Lung (tissue), 12 donors: ENCODE data around the gene RBMS2. TPM values are rescaled to one million over a fixed set of nuclear protein-coding genes. Genes with fewer than 3 reads are reported as not detected.

Experiments
- ATAC-seq: fragments of 200-7000 bp; cut with Tn5 transposase; one replicate; pipeline ENCODE4 v1.9.1; 2020; ENCODE audit warnings: moderate number of reproducible peaks; ENCODE audit not compliant: insufficient read depth, low FRiP score
- DNase-seq, 3 donors: peaks; one replicate each; pipeline ENCODE4 v3.0.0-alpha.2; 2013 to 2017
- H3K27ac ChIP-seq, 2 donors: one replicate each; pipeline ENCODE4 v1.5.1; 2013; ENCODE audit warnings: mild to moderate bottlenecking in 2 of 2, moderate library complexity in 2 of 2, control low read depth in 1 of 2, inconsistent platforms in 1 of 2, low read depth in 1 of 2, low read length in 1 of 2
- H3K27me3 ChIP-seq, 3 donors: one replicate each; pipeline ENCODE4 v1.5.1; 2013; ENCODE audit warnings: low read length in 2 of 3; ENCODE audit not compliant: control insufficient read depth in 3 of 3, insufficient read depth in 3 of 3
- H3K36me3 ChIP-seq, 4 donors: one replicate each; pipeline ENCODE4 v1.5.1; 2013; ENCODE audit warnings: low read length in 4 of 4, mild to moderate bottlenecking in 1 of 4, moderate library complexity in 1 of 4; ENCODE audit not compliant: control insufficient read depth in 4 of 4, insufficient read depth in 4 of 4
- H3K4me1 ChIP-seq, 5 donors: one replicate each; pipeline ENCODE4 v1.5.1; 2013; ENCODE audit warnings: low read length in 5 of 5, mild to moderate bottlenecking in 2 of 5, moderate library complexity in 1 of 5; ENCODE audit not compliant: control insufficient read depth in 5 of 5, insufficient read depth in 5 of 5
- H3K4me3 ChIP-seq: one replicate; pipeline ENCODE4 v1.5.1; 2013; ENCODE audit warnings: mild to moderate bottlenecking, control low read depth, moderate library complexity
- H3K9ac ChIP-seq, 2 donors: one replicate each; pipeline ENCODE4 v1.5.1; 2013; ENCODE audit warnings: low read length in 2 of 2, control low read depth in 1 of 2; ENCODE audit not compliant: insufficient read depth in 1 of 2
- H3K9me3 ChIP-seq, 4 donors: one replicate each; pipeline ENCODE4 v1.5.1; 2013; ENCODE audit warnings: low read length in 3 of 4, mild to moderate bottlenecking in 1 of 4, moderate library complexity in 1 of 4; ENCODE audit not compliant: control insufficient read depth in 4 of 4, insufficient read depth in 3 of 4
- CTCF ChIP-seq: IDR thresholded peaks from 2 replicates; pipeline ENCODE4 v1.5.1; 2012; ENCODE audit warnings: mild to moderate bottlenecking; ENCODE audit errors: control extremely low read depth, extremely low read depth
- WGBS, 2 donors: extraction: QIAGEN DNeasy Blood & Tissue Kit; methylation state at CpG; one replicate each; pipeline ENCODE4 v1.1.7; 2013; 5-methylcytosine and 5-hydroxymethylcytosine counted together
- polyA plus RNA-seq, 2 donors: library from polyadenylated mRNA; stranded (reverse); fragments of 200-250 nt; gene quantifications; one replicate each; pipeline ENCODE4 v1.2.1, GENCODE V29; 2013
- total RNA-seq, 2 donors: library from RNA; depleted of rRNA in 1 of 2; stranded (reverse); fragments of >200 nt in 1 of 2; gene quantifications; one replicate each; pipeline ENCODE4 v1.2.1, GENCODE V29; 2014 to 2021
- donor health status: control.
- donor health status: control.
- donor health status: Bipolar disorder and iron deficiency.
- donor health status: healthy.
- donor health status: DM: yes; HTN: yes; CAD: no.

RBMS2 gene
- total and polyA plus RNA-seq, 4 donors = 16.3 to 71.0 (median 42.7) TPM

- Histone ChIP-seq H3K27ac (peak overlapping the region in 1 of 2 donors; percentile 62), H3K4me1 (peaks cover 15 to 68% (median 21%) of the 10 kb centered on the region in 5 donors), H3K9me3 (no peaks in the 10 kb centered on the region), H3K36me3 (peaks cover 1 to 3% (median 3%) of the 10 kb centered on the region in 4 donors), H3K27me3 (no peaks in the 10 kb centered on the region), H3K9ac (peak overlapping the region in 1 of 2 donors; percentile 51), H3K4me3 (no peak overlapping the region)
- ATAC-seq (no peak), DNase-seq (peak in 2 of 3 donors; percentile 13 to 28)
- 34 to 45% methylated on average over 4 of the region's 4 CpGs for WGBS, 2 donors
- TF ChIP-seq CTCF = no peak
These were observed 111.3 kb downstream of the RBMS2 start for GRCh38 chr12:56632701-56633467.

DNA sequence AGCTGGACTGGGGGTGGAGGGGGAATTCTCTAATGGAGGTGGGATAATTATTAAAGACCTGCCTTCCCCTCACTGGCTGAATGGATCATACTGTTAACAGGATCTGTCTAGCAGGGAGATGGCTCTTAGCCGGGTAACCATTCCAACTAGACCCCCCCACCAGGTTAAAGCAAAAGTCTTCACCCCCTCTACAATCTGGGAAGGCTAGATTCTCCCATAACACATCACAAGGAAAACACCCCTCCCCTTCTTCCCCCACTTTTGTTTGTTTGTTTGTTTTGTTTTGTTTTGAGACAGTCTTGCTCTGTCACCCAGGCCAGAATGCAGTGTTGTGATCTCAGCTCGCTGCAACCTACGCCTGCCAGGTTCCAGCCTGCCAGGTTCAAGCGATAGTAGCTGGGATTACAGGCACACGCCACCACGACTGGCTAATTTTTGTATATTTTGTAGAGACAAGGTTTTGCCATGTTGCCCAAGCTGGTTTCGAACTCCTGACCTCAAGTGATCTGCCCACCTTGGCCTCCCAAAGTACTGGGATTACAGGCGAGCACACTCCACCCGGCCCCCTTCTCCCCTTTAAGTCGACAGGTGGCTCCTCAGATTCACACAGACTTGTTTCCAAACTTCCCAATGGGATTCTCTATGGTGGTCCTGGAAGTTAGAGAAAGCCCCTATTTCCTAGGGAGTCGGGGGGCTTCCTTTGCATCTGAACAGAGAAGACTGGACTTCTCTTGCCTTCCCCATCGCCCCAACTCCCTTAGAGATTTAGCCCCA is 112.0 kb downstream of the RBMS2 start:
- 51 to 71% methylated on average over 12 of the region's 12 CpGs for WGBS, 2 donors
- no peaks in the 10 kb centered on the region for H3K27me3 ChIP-seq
- TF ChIP-seq CTCF = no peak
- peak overlapping the region in 1 of 2 donors; percentile 68 for H3K9ac ChIP-seq
- peak overlapping the region; percentile 77 to 95 for H3K27ac ChIP-seq
- peak overlapping the region; percentile 74 for H3K4me3 ChIP-seq
- H3K4me1 ChIP-seq = peaks cover 15 to 60% (median 21%) of the 10 kb centered on the region in 5 donors
- no peak for ATAC-seq
- no peak for DNase-seq
- no peaks in the 10 kb centered on the region for H3K9me3 ChIP-seq
- H3K36me3 ChIP-seq = peaks cover 9 to 10% (median 9%) of the 10 kb centered on the region in 4 donors

DNA sequence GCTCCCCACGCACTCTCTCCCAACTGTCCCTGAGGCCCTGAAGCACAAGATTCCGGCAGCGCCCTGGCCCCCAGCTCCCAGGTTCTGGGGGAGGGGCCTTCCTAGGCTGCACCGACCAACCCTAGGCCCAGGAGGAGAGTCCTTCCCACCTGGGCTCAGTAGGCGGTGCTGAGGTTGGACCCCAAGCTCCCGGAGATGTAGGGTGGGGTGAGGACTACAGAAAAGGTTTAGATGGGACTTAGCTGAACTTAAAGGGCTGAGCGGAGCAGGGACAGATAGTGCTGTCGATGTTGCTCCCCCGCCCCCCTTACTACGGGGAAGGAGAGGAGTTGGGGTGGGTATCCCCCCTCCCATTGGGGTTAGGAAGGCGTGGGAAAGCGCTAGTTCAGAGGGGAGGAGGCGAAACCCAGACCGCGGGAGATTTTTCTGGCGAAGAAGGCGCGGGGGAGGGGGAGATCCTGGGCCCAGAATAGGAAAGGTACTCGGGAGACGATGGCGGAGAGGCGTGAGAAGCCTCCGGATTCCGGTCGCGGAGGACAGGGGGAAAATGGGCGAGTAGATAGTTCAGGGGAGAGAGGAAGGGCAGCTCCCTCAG is 112.7 kb downstream of the RBMS2 start:
- H3K4me3 ChIP-seq = peak overlapping the region; percentile 74
- peaks cover 15 to 59% (median 21%) of the 10 kb centered on the region in 5 donors for H3K4me1 ChIP-seq
- H3K27me3 ChIP-seq = no peaks in the 10 kb centered on the region
- peak overlapping the region; percentile 77 to 95 for H3K27ac ChIP-seq
- no peaks in the 10 kb centered on the region for H3K9me3 ChIP-seq
- H3K36me3 ChIP-seq = peaks cover 14 to 15% (median 15%) of the 10 kb centered on the region in 4 donors
- no peak for TF ChIP-seq CTCF
- no peak for ATAC-seq
- 2% methylated on average over 27 of the region's 27 CpGs for WGBS, 2 donors
- H3K9ac ChIP-seq = peak overlapping the region in 1 of 2 donors; percentile 68
- DNase-seq = peak; percentile 44 to 71 (median 45)
